ENCODE measurements around the gene RAMACL. TPM values are rescaled to one million over a fixed set of nuclear protein-coding genes. Genes with fewer than 3 reads are reported as not detected.

The RAMACL gene
- total RNA-seq, 1 experiment from 2014 or later = 0.13 TPM

DNA sequence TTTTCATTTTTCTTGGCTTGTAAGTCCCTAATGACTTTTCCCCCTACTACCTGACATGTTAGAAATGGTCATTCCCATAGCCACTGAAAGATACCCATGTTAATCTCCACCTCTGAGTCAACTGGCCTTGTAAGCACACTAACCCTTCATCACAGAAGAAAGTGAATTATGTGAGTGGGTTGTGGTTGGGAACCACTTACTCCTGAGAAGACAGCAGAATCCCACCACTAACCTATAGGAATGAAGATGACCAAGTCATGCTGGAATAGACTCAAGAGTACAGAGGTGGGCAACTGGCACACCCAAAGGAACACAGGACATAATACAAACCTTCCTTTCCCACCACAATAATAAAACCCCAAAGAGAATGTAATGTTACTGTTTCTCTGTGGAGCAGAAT lies 30.1 kb downstream of the RAMACL start:
- Histone ChIP-seq H3K4me3 (ENCODE audit: low read depth in 2 of 2, low read length in 2 of 2) (no peak overlapping the region), H3K36me3 (ENCODE audit: control insufficient read depth, insufficient read depth, low read length) (no peaks in the 10 kb centered on the region), H3K4me1 (ENCODE audit: control insufficient read depth, insufficient read depth, low read length) (no peaks in the 10 kb centered on the region), H3K27ac (ENCODE audit: low read length) (no peak overlapping the region), H3K9me3 (ENCODE audit: control insufficient read depth, insufficient read depth, low read depth, low read length) (no peaks in the 10 kb centered on the region; the same call in 1 of the 2 replicates), H3K27me3 (ENCODE audit: control insufficient read depth, insufficient read depth, low read length) (no peaks in the 10 kb centered on the region)
- CTCF ChIA-PET = no interaction called here
- TF ChIP-seq, protein P1, sequence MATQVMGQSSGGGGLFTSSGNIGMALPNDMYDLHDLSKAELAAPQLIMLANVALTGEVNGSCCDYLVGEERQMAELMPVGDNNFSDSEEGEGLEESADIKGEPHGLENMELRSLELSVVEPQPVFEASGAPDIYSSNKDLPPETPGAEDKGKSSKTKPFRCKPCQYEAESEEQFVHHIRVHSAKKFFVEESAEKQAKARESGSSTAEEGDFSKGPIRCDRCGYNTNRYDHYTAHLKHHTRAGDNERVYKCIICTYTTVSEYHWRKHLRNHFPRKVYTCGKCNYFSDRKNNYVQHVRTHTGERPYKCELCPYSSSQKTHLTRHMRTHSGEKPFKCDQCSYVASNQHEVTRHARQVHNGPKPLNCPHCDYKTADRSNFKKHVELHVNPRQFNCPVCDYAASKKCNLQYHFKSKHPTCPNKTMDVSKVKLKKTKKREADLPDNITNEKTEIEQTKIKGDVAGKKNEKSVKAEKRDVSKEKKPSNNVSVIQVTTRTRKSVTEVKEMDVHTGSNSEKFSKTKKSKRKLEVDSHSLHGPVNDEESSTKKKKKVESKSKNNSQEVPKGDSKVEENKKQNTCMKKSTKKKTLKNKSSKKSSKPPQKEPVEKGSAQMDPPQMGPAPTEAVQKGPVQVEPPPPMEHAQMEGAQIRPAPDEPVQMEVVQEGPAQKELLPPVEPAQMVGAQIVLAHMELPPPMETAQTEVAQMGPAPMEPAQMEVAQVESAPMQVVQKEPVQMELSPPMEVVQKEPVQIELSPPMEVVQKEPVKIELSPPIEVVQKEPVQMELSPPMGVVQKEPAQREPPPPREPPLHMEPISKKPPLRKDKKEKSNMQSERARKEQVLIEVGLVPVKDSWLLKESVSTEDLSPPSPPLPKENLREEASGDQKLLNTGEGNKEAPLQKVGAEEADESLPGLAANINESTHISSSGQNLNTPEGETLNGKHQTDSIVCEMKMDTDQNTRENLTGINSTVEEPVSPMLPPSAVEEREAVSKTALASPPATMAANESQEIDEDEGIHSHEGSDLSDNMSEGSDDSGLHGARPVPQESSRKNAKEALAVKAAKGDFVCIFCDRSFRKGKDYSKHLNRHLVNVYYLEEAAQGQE (IDR thresholded peaks at IDR 0.05; ENCODE audit: insufficient read depth in 1 of 2, low read depth in 2 of 2, low read length in 1 of 2) = no peak
- TF ChIP-seq TCF7L2 (IDR thresholded peaks at IDR 0.05; ENCODE audit: low read depth, low read length) = no peak
- no peak for TF ChIP-seq POLR2AphosphoS5 (IDR thresholded peaks at IDR 0.05; ENCODE audit: low read depth, low read length)
- TF ChIP-seq, protein P2, sequence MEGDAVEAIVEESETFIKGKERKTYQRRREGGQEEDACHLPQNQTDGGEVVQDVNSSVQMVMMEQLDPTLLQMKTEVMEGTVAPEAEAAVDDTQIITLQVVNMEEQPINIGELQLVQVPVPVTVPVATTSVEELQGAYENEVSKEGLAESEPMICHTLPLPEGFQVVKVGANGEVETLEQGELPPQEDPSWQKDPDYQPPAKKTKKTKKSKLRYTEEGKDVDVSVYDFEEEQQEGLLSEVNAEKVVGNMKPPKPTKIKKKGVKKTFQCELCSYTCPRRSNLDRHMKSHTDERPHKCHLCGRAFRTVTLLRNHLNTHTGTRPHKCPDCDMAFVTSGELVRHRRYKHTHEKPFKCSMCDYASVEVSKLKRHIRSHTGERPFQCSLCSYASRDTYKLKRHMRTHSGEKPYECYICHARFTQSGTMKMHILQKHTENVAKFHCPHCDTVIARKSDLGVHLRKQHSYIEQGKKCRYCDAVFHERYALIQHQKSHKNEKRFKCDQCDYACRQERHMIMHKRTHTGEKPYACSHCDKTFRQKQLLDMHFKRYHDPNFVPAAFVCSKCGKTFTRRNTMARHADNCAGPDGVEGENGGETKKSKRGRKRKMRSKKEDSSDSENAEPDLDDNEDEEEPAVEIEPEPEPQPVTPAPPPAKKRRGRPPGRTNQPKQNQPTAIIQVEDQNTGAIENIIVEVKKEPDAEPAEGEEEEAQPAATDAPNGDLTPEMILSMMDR (IDR thresholded peaks at IDR 0.05) = no peak
- TF ChIP-seq SIN3A (IDR thresholded peaks at IDR 0.05; ENCODE audit: borderline replicate concordance, insufficient read depth, low read depth, low read length) = no peak
- intact Hi-C loops (cut with micrococcal nuclease; ENCODE audit: unreplicated experiment) = no loop called here
- ATAC-seq = no peak
- in situ Hi-C loops (cut with HindIII; ENCODE audit: low pct_unique_long_range_greater_than_20kb, low sequenced_read_pairs) = no loop called here
- no peak for DNase-seq (ENCODE audit: low read depth, low spot score)
- POLR2A ChIA-PET = no interaction called here
- BruUV-seq (replicated peaks) = no TSS peak

DNA sequence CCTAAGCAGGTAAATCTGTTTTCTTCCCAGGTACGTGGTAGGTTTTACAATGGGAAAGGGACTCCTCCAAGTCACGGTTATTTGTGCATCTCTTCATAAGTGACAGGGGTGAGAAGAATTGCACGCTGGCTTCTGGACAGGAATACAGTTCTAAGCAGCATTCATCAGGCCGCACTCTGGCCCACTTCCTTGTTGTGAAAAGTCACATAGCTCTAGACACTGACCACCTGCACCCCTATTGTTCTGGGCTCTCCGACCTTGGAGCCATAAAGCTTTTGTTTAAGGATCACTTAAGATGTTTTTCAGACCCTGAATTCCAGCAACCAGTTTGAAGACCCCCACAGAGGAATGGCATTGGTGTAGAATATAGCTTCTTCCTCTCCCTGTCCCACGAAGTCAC lies 31.4 kb downstream of the RAMACL start:
- TF ChIP-seq SIN3A (IDR thresholded peaks at IDR 0.05; ENCODE audit: borderline replicate concordance, insufficient read depth, low read depth, low read length) = no peak
- TF ChIP-seq, protein P2 (IDR thresholded peaks at IDR 0.05) = no peak
- no peak for TF ChIP-seq POLR2AphosphoS5 (IDR thresholded peaks at IDR 0.05; ENCODE audit: low read depth, low read length)
- no peak for TF ChIP-seq TCF7L2 (IDR thresholded peaks at IDR 0.05; ENCODE audit: low read depth, low read length)
- TF ChIP-seq, protein P1 (IDR thresholded peaks at IDR 0.05; ENCODE audit: insufficient read depth in 1 of 2, low read depth in 2 of 2, low read length in 1 of 2) = no peak
- Histone ChIP-seq H3K27me3 (ENCODE audit: control insufficient read depth, insufficient read depth, low read length) (no peaks in the 10 kb centered on the region), H3K9me3 (ENCODE audit: control insufficient read depth, insufficient read depth, low read depth, low read length) (no peaks in the 10 kb centered on the region; the same call in 1 of the 2 replicates), H3K4me3 (ENCODE audit: low read depth in 2 of 2, low read length in 2 of 2) (no peak overlapping the region), H3K4me1 (ENCODE audit: control insufficient read depth, insufficient read depth, low read length) (no peaks in the 10 kb centered on the region), H3K27ac (ENCODE audit: low read length) (no peak overlapping the region), H3K36me3 (ENCODE audit: control insufficient read depth, insufficient read depth, low read length) (no peaks in the 10 kb centered on the region)
- intact Hi-C loops (cut with micrococcal nuclease; ENCODE audit: unreplicated experiment) = no loop called here
- in situ Hi-C loops (cut with HindIII; ENCODE audit: low pct_unique_long_range_greater_than_20kb, low sequenced_read_pairs) = no loop called here
- DNase-seq (ENCODE audit: low read depth, low spot score) (no peak), ATAC-seq (no peak)
- ChIA-PET POLR2A (no interaction called here), CTCF (no interaction called here)
- BruUV-seq (replicated peaks) = no TSS peak
